ENCODE results near the gene SLC66A2.
"Not testable (repeated sequence)": the region's sequence is repeated elsewhere in the genome, so short reads cannot be mapped to it uniquely, and the experiment has no call there.

The SLC66A2 gene

DNA sequence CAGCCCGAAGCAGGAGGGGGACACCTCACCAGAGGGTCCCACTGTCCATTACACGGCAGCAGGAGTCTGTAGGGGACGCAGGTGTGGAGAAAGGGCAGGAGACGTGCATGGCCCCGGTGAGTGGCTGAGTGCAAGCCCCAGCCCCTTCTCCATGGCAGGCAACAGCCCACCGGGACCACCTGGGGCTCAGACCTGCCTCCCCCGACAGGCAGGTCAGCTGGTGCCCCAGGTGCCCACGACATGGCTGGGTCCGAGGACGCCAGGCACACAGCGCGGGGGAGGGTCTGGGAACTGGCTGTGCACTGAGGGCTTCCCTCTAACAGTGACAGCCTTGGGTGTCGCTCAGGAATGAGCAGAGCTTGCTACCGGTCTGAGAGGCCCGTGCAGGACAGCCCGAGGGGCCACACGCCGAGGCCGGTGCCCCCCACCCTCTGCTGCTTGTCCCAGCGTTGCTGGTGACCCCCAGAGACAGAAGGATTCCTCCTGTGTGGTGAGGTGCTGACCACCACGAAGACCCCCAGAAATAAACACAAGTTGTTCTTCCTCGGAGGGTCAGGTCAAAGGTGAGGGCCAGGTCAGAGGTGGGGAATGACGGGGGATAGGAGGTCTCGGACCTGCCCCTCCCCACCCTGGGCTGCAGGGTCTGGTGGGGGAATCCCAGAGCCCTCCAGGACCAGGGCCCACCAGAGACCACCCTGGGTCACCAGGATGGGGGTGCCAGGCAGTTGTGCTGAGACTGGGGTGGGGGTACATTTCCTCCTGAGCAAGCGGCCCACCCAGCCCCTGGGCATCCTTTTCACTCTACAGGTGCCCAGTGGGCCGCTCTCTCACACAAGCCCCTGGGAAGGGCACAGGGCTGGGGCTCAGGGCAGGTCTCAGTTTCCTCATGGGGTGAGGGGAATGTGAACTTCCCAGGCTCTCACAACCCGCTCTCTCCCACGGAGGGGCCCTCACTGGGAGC is 50.6 kb downstream of the SLC66A2 start:
- no peak for DNase-seq

DNA sequence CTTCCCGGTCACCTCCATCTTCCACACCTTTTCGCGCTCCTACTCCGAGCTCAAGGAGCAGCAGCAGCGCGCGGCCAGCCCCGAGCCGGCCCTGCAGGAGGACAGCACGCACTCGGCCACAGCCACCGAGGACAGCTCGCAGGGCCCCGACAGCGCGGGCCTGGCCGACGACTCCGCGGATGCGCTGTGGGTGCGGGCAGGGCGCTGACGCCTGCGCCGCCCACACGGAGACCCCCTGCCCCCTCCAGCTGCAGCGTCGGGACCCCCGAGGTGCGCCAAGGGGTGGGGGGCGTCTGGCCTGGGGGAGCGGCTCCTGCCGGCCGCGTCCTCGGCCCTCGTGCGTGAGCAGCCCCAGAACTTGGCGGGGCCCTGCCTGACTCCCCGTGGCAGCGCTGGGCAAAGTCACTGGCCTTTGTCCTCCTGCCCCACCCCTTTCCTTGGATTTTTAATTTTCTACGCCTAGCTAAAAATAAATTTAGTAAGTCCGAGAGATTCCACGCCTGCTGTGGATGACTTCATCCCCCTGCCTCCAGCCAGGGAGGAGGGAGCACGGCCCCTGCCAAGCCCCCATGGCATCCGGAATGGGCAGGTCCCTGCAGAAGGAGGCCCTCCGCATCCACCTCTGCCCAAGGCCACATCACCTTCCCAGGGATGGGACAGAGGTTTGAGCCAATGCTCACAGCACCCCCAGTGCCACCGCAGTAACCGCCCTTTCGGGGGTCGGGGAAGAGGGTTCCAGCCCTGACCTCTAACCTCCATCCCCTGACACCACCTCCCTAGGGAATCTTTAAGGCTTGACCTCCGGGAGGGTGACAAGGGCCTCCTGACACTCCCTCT is 51.6 kb downstream of the SLC66A2 start:
- no peak for DNase-seq

DNA sequence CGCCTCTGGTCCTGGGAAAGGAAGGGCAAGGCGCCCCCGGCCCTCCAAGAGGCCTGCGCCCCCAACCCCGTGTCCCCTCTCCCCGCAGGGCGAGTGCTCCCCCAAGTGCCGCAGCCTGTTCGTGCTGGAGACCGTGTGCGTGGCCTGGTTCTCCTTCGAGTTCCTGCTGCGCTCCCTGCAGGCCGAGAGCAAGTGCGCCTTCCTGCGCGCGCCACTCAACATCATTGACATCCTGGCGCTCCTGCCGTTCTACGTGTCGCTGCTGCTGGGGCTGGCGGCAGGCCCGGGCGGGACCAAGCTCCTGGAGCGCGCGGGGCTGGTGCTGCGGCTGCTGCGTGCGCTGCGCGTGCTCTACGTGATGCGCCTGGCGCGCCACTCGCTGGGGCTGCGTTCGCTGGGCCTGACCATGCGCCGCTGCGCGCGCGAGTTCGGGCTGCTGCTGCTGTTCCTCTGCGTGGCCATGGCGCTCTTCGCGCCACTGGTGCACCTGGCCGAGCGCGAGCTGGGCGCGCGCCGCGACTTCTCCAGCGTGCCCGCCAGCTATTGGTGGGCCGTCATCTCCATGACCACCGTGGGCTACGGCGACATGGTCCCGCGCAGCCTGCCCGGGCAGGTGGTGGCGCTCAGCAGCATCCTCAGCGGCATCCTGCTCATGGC is 52.4 kb downstream of the SLC66A2 start:
- no peak for DNase-seq

- no peak for DNase-seq
Measured at GRCh38 chr18:79897940-79898625, 53.4 kb downstream of the SLC66A2 start.

DNA sequence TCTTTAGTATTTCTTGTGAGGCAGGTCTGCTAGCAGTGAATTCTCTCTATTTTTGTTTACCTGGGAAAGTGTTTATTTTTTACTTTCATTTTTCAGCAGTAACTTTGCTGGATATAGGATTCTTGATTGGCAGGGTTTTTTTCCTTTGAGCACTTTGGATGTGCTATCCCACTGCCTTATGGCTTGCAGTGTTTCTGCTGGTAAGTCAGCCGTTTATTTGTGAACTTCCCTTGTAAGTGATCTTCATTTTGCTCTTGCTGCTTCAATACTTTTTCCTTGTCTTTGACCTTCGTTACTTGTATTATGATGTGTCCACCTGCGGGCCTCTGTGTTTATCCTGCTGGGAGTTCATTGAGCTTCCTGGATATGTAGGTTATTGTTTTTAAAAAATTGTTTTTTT is 54.7 kb downstream of the SLC66A2 start:
- DNase-seq = no peak

- no peak for DNase-seq
Measured at GRCh38 chr18:79890674-79891073, 60.8 kb downstream of the SLC66A2 start.

- no peak for DNase-seq
Measured at GRCh38 chr18:79889569-79889968, 61.9 kb downstream of the SLC66A2 start.

DNA sequence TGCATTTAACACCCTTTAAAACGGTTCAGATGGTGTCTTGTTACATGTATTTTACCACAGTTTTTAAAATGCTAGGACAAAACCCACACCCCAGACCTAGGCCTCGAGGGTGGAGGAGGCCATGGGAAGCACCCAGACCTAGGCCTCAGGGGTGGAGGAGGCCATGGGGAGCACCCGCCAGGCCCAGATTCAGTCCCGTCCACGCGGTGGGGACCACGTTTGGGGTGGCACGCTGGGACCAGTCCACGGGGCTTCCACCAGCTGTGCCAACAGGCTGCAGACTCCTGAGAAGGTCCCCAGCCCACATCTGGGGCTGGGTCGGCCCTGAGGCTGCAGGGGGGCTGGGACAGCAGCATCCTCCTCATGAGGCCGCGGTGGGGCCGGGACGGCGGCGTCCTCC is 63.4 kb downstream of the SLC66A2 start:
- DNase-seq = no peak

DNA sequence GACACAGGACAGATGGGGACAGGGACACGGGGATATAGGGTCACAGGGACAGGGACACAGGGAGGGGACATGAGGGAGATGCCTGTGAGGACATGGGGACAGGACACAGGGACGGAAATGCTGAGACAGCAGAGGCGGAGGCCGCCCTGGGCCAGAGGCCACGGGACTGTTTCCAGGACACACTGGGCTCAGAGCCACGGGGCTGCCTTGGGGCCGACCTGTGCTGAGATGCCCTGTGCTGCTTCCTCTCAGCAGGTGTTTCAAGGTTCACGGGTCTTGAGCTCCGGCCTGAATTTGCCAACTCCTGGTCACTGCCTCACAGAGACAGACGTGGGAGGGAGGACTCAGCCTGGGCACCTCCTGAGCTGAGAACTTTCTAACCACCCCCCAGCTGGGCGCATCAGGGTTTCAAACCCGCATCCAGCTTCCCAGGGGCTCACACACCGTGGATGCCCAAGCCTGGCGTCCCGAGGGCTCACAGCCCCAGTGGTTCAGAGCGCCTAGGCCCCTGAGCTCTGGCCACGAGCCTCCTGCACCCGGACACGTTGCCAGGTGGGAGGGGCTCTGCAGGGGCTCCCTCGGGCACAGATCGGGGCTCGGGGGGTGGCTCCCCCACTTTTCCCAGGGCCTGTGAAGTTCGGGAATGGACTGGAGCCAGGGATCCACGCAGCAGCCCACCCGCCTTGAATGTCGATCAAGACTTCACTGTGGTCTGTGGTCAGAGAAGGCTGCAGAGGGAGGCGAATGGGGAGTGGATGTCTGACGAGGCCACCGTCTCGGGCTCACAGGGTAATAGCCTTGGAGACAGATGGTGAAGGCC is 64.1 kb downstream of the SLC66A2 start:
- DNase-seq = no peak

DNA sequence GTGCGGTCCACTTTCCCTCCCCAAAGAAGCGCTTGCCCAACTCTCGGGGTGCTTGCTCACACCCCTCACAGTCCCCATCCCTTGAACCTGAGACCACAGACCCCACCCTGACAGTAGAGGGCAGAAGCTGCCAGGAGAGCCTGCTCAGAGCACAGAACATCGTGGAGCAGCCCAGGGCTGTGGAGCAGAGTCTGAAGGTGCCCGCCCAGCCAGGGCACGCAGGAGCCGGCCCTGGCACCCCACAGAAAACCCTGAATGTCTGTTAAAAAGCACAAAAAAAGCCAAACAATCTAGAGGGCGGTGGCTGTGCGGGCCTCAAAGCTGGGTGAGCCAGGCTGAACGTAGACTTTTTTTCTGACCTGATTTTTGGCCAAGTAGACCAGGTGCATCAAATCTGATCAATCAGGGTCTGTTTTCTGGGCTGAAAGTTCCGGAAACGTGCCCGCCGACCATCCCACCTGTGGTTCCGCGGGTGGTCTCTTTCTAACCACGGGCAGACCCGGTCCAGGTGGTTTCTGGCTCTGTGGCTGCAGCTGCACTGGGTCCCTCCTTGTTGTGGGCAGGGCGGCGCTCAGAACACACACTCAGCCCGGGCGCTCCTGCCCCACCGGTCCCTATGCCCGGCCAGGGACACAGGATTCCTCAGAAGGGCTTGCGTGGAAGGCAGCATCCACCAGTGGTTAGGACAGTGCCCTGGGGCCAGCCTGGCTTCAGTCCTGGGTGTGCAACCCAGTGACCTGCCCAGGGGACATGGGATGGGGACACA is 66.3 kb downstream of the SLC66A2 start:
- DNase-seq = no peak

- no peak for DNase-seq
Measured at GRCh38 chr18:79884294-79884962, 67.0 kb downstream of the SLC66A2 start.

DNA sequence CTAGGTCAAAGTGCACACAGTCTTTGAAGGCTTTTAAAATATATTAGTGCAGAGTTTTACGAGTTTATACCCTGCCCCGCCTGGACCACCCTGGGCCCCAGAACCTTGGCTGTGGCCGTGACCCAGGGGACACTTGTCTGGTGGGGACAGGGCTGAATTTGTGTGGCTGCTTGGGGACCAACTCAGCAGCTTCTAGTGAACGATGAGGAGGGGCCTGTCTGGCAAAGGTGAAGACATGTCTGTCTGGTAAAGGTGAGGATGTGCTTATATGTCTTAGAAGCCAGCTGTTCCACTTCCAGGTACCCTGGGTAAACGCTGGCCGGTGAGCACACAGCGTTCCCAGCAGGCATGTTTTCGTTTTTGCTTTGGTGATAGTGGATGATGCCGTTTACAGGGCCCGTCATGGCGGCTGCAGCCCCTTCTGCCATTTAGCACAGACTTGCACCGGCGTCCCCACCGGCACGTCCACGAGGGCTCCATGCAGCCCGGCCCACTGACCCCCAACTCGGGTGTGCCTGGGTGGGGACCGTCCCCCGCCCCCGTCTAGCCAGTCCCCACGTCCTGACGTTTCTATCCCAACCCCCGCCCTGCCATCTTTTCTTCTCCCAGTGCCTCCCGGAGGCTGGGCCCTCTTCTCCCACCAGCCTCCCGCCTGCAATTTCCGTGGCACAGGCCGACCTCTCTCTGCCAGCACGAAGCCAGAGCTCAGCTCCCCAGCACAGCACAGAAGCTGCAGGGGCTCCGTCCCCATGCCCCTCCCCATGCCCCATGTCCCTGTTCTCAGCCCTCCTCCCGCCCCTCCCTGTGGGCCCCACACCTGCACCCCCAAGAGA is 67.8 kb downstream of the SLC66A2 start:
- DNase-seq = no peak

GRCh38 chr18:79882522-79883241 is 68.8 kb downstream of the SLC66A2 start:
- DNase-seq = no peak

DNA sequence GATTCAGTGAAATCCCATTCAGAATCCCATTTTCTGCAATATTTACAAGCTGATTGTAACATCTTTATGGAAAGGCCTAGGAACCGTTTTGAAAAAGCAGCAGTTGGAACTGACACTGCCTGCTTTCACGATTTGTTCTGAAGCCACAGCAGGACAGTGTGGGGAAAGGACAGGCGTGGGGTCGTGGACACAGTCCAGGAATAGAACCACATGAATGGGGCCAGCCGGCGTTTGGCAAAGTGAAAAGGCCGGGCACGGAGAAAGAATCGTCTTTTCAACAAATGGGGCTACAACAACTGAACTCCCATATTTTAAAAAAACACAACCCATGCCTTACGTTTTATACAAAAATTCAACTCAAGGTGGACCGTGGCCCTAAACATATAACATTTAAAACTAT is 69.8 kb downstream of the SLC66A2 start:
- DNase-seq = no peak

- DNase-seq = no peak
Measured at GRCh38 chr18:79879566-79879965, 71.9 kb downstream of the SLC66A2 start.

DNA sequence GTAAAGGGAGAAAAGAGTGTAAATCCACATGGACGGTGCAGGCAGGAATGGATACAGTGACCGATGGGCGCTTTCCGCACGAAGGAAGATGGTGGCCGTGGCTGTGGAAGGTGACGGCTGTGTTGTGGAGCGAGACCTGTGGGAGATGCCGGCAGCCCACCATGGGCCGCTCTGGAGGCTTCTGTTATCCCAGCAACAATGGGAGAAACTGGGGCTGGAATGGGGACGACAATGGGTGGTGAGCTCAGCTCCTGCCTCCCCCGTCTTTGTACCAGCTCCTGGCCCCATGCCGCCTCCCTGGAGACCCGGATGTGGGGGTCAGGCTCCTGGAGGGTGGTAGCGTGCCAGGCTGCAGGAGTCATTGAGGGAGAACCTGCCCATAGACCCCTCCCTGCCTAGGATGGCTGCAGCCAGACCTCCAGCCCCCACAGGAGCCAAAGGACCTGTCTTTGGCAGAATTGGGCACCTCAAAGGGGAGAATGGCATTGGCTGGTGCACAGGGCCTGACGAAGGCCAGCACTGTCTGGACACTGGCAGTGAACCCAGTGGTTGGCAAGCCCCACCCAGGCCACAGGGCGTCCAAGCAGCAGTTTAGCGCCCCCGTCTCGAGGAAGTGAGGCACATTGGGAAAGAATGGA is 72.6 kb downstream of the SLC66A2 start:
- no peak for DNase-seq

DNA sequence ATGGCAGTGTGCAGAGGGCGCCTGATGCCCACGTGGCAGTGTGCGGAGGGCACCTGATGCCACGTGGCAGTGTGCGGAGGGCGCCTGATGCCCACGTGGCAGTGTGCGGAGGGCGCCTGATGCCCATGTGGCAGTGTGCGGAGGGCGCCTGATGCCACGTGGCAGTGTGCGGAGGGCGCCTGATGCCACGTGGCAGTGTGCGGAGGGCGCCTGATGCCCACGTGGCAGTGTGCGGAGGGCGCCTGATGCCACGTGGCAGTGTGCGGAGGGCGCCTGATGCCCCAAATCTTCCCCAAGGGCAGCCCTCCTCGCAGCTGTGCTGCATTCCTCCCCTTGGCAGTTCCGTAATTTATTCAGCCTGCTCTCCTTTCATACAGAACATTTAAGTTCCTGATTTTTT is 73.2 kb downstream of the SLC66A2 start:
- not testable (repeated sequence) for DNase-seq
